Upper lobe of left lung (tissue), 6 donors: Measurements from ENCODE around the gene SKOR2. TPM values are rescaled to one million over a fixed set of nuclear protein-coding genes. Genes with fewer than 3 reads are reported as not detected.

Source experiments
- ATAC-seq, 2 donors: fragments of 200-7000 bp; cut with Tn5 transposase; one replicate each; pipeline ENCODE4 v1.9.1; 2022; ENCODE audit warnings: mild to moderate bottlenecking in 2 of 2, moderate library complexity in 2 of 2; ENCODE audit not compliant: low FRiP score in 2 of 2
- DNase-seq, 2 donors: peaks; one replicate each; pipeline ENCODE4 v3.0.0-alpha.2; 2019 to 2020
- H3K27ac ChIP-seq, 4 donors: fragments of 200-600 bp; sonication (generic); one replicate each; pipeline ENCODE4 v1.5.1; 2016 to 2019
- H3K27me3 ChIP-seq, 4 donors: fragments of 200-600 bp; sonication (generic); one replicate each; pipeline ENCODE4 v1.5.1; 2017 to 2019
- H3K36me3 ChIP-seq, 4 donors: fragments of 200-600 bp; sonication (generic); one replicate each; pipeline ENCODE4 v1.5.1; 2016 to 2019
- H3K4me1 ChIP-seq, 4 donors: fragments of 200-600 bp; sonication (generic); one replicate each; pipeline ENCODE4 v1.5.1; 2018 to 2019
- H3K4me3 ChIP-seq, 4 donors: fragments of 200-600 bp; sonication (generic); one replicate each; pipeline ENCODE4 v1.5.1; 2017 to 2019; ENCODE audit warnings: mild to moderate bottlenecking in 2 of 4, moderate library complexity in 1 of 4
- H3K9me3 ChIP-seq, 4 donors: fragments of 200-600 bp; sonication (generic); one replicate each; pipeline ENCODE4 v1.5.1; 2018 to 2019
- CTCF ChIP-seq, 6 experiments: fragments of 450-650 bp in 4 of 6; fragments of 200-600 bp in 2 of 6; sonication (generic) in 2 of 6; IDR thresholded peaks; one replicate each; pipeline ENCODE4 v1.5.1; 2016 to 2019; ENCODE audit warnings: antibody characterized with exemption in 6 of 6
- EP300 ChIP-seq, 4 donors: sonication (generic); formaldehyde crosslinking; IDR thresholded peaks; one replicate each; pipeline ENCODE4 v1.5.1; 2017; ENCODE audit warnings: antibody characterized with exemption in 4 of 4, control low read depth in 2 of 4
- POLR2A ChIP-seq, 4 donors: fragments of 450-650 bp; IDR thresholded peaks; one replicate each; pipeline ENCODE4 v1.5.1; 2016 to 2017; ENCODE audit warnings: antibody characterized with exemption in 4 of 4, mild to moderate bottlenecking in 2 of 4
- POLR2AphosphoS5 ChIP-seq, 2 donors: sonication (generic); formaldehyde crosslinking; IDR thresholded peaks; one replicate each; pipeline ENCODE4 v1.5.1; 2017; ENCODE audit warnings: antibody characterized with exemption in 2 of 2
- WGBS, 2 donors: methylation state at CpG; one replicate each; pipeline ENCODE4 v1.1.5; 2017 to 2018; 5-methylcytosine and 5-hydroxymethylcytosine counted together
- total RNA-seq, 6 donors: library from RNA; depleted of rRNA in 4 of 6; stranded (reverse); fragments of >200 nt in 4 of 6; gene quantifications; one replicate each; pipeline versions ENCODE4 v1.1.0 to v1.2.1, GENCODE V29; 2016 to 2021
- donor health status: DM: no; HTN: no; CAD: no; lungs with moderate emphysema.
- donor health status: DM: no; HTN: yes; CAD: no; lungs with severe emphysema.

Gene SKOR2
- total RNA-seq, 6 donors from 2014 or later, result not detected

- no peak overlapping the region for H3K27ac ChIP-seq
- H3K4me1 ChIP-seq, result no peaks in the 10 kb centered on the region
- no peak overlapping the region for H3K4me3 ChIP-seq
- WGBS, 2 donors, result 38 to 43% methylated on average over 5 to 7 of the region's 7 CpGs
- no peaks in the 10 kb centered on the region for H3K9me3 ChIP-seq
- DNase-seq, result no peak
- no peaks in the 10 kb centered on the region for H3K36me3 ChIP-seq
- H3K27me3 ChIP-seq, result no peaks in the 10 kb centered on the region
- TF ChIP-seq EP300 (IDR thresholded peaks at IDR 0.05) (no peak), POLR2A (IDR thresholded peaks at IDR 0.05) (no peak), POLR2AphosphoS5 (IDR thresholded peaks at IDR 0.05) (no peak), CTCF (IDR thresholded peaks at IDR 0.05) (no peak)
- no peak for ATAC-seq
These were observed 36.6 kb upstream of the SKOR2 start for GRCh38 chr18:47287911-47288585.

DNA sequence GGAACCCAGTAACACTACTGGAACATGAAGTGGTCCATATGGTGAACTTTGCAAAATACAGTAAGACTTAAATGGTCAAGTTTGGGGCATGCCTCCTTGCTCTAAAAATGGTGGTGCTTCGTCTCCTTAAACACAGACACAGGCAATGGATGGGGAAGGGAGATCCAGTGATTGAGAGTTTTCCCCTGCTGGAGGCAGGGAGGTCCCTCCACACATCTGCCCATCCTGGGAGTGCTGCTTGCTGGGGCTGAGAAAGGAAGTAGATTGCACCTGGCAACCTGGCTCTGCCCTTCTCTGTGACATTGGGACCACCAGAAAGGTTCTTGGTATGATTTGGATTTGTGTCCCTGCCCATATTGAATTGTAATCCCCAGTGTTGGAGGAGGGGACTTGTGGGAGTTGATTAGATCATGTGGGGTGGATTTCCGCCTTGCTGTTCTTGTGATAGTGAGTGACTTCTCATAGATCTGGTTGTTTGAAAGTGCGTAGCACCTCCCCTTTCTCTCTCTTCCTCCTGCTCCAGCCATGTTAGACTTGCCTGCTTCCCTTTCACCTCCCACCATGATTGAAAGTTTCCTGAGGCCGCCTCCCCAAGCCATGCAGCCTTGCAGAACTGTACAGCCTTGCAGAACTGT is 35.4 kb upstream of the SKOR2 start:
- no peak for DNase-seq
- 80% methylated on average over 4 of the region's 4 CpGs for WGBS, 2 donors
- no peaks in the 10 kb centered on the region for H3K27me3 ChIP-seq
- H3K36me3 ChIP-seq, result no peaks in the 10 kb centered on the region
- H3K27ac ChIP-seq, result no peak overlapping the region
- no peaks in the 10 kb centered on the region for H3K4me1 ChIP-seq
- ATAC-seq, result no peak
- no peaks in the 10 kb centered on the region for H3K9me3 ChIP-seq
- no peak overlapping the region for H3K4me3 ChIP-seq
- TF ChIP-seq EP300 (IDR thresholded peaks at IDR 0.05), result no peak
- TF ChIP-seq CTCF (IDR thresholded peaks at IDR 0.05), result no peak
- TF ChIP-seq POLR2AphosphoS5 (IDR thresholded peaks at IDR 0.05), result no peak
- no peak for TF ChIP-seq POLR2A (IDR thresholded peaks at IDR 0.05)

GRCh38 chr18:47285456-47285855 is 34.0 kb upstream of the SKOR2 start:
- TF ChIP-seq EP300 (IDR thresholded peaks at IDR 0.05) (no peak), POLR2A (IDR thresholded peaks at IDR 0.05) (no peak), POLR2AphosphoS5 (IDR thresholded peaks at IDR 0.05) (no peak), CTCF (IDR thresholded peaks at IDR 0.05) (no peak)
- ATAC-seq, result no peak
- DNase-seq, result no peak
- Histone ChIP-seq H3K4me3 (no peak overlapping the region), H3K27me3 (no peaks in the 10 kb centered on the region), H3K9me3 (no peaks in the 10 kb centered on the region), H3K4me1 (no peaks in the 10 kb centered on the region), H3K36me3 (no peaks in the 10 kb centered on the region), H3K27ac (no peak overlapping the region)
- whole genome bisulfite sequencing, 2 donors, result 63 to 66% methylated on average over 7 of the region's 7 CpGs

- TF ChIP-seq EP300 (IDR thresholded peaks at IDR 0.05) (no peak), POLR2AphosphoS5 (IDR thresholded peaks at IDR 0.05) (no peak), CTCF (IDR thresholded peaks at IDR 0.05) (no peak)
- 66 to 70% methylated on average over 6 of the region's 6 CpGs for WGBS, 2 donors
These were observed 33.4 kb upstream of the SKOR2 start for GRCh38 chr18:47284721-47285395.

More at GRCh38 chr18:47284721-47285395, 33.4 kb upstream of the SKOR2 start:
- ATAC-seq (no peak), DNase-seq (no peak)
- Histone ChIP-seq H3K27ac (no peak overlapping the region), H3K27me3 (no peaks in the 10 kb centered on the region), H3K9me3 (no peaks in the 10 kb centered on the region), H3K4me3 (no peak overlapping the region), H3K36me3 (no peaks in the 10 kb centered on the region), H3K4me1 (no peaks in the 10 kb centered on the region)
